Prostate gland (tissue), 2 donors: Measurements from ENCODE around the gene PLEKHM2. TPM values are rescaled to one million over a fixed set of nuclear protein-coding genes. Genes with fewer than 3 reads are reported as not detected.

Experiments used
- DNase-seq: peaks from one replicate; pipeline ENCODE4 v3.0.0-alpha.2; 2019; ENCODE audit warnings: low spot score
- H3K27ac ChIP-seq, 2 donors: fragments of 200-600 bp; sonication (generic); 2 replicates each; pipeline ENCODE4 v1.5.1; 2017 to 2019
- H3K27me3 ChIP-seq: fragments of 200-600 bp; sonication (generic); replicated peaks from 2 replicates; pipeline ENCODE4 v1.5.1; 2019; ENCODE audit not compliant: insufficient read depth
- H3K36me3 ChIP-seq, 2 donors: fragments of 200-600 bp; sonication (generic); 1 replicate in 1 of 2; 2 replicates in 1 of 2; pipeline versions ENCODE4 v1.5.1 to v1.8.1; 2017 to 2019
- H3K4me1 ChIP-seq: fragments of 200-600 bp; sonication (generic); replicated peaks from 2 replicates; pipeline ENCODE4 v1.5.1; 2019
- H3K4me3 ChIP-seq, 2 donors: fragments of 200-600 bp; sonication (generic); 2 replicates each; pipeline ENCODE4 v1.5.1; 2017 to 2019
- H3K9me3 ChIP-seq: fragments of 200-600 bp; sonication (generic); 2 replicates; pipeline ENCODE4 v1.5.1; 2017
- POLR2A ChIP-seq: fragments of 450-650 bp; IDR thresholded peaks from one replicate; pipeline ENCODE4 v1.6.1; 2016; ENCODE audit warnings: antibody characterized with exemption, mild to moderate bottlenecking
- POLR2AphosphoS5 ChIP-seq: sonication (generic); formaldehyde crosslinking; IDR thresholded peaks from one replicate; pipeline ENCODE4 v1.6.1; 2017; ENCODE audit warnings: antibody characterized with exemption
- WGBS: methylation state at CpG from one replicate; pipeline ENCODE4 v1.1.5; 2018; 5-methylcytosine and 5-hydroxymethylcytosine counted together
- intact Hi-C: fragments of 100-400 bp; cut with DNase I; formaldehyde crosslinking; loops from one replicate; pipeline ENCODE4 v1.14.2; 2022
- total RNA-seq, 2 donors: library from RNA; depleted of rRNA; stranded (reverse); fragments of >200 nt; gene quantifications; one replicate each; pipeline ENCODE4 v1.1.0, GENCODE V29; 2016
- TF ChIP-seq, protein P1 (sequence below), 4 experiments: fragments of 200-600 bp in 2 of 4; fragments of 450-650 bp in 2 of 4; sonication (generic) in 2 of 4; IDR thresholded peaks; 1 replicate in 3 of 4; 2 replicates in 1 of 4; pipeline ENCODE4 v1.5.1; 2016 to 2019; ENCODE audit warnings: antibody characterized with exemption in 4 of 4, mild to moderate bottlenecking in 2 of 4, moderate library complexity in 2 of 4

PLEKHM2 gene
- total RNA-seq, 2 donors from 2014 or later, result 29.0 to 60.4 TPM

DNA sequence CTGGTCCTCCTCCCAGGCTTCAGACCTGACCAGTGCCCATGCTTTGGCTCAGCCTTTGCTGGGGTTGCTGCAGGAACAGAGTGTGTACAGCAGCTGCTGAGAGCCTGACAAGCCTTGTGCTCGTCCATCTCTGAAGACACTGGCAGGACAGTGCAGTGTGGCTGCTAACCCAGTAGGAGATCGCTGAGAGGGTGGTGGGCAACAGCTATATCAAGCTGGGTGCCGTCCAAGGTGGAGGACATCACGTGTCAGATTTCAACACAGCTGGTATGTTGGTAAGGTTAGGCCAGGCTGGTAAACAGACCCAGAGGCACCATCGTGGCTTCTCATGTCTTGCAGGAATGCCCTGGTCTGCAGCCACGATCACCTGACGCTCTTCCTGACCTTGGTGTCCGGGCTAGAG, 34.1 kb downstream of the PLEKHM2 start:
- no peak for TF ChIP-seq POLR2A
- TF ChIP-seq POLR2AphosphoS5, result no peak
- TF ChIP-seq, protein P1, sequence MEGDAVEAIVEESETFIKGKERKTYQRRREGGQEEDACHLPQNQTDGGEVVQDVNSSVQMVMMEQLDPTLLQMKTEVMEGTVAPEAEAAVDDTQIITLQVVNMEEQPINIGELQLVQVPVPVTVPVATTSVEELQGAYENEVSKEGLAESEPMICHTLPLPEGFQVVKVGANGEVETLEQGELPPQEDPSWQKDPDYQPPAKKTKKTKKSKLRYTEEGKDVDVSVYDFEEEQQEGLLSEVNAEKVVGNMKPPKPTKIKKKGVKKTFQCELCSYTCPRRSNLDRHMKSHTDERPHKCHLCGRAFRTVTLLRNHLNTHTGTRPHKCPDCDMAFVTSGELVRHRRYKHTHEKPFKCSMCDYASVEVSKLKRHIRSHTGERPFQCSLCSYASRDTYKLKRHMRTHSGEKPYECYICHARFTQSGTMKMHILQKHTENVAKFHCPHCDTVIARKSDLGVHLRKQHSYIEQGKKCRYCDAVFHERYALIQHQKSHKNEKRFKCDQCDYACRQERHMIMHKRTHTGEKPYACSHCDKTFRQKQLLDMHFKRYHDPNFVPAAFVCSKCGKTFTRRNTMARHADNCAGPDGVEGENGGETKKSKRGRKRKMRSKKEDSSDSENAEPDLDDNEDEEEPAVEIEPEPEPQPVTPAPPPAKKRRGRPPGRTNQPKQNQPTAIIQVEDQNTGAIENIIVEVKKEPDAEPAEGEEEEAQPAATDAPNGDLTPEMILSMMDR (IDR thresholded peaks at IDR 0.05), result no peak
- H3K27ac ChIP-seq, result no peak overlapping the region
- peaks cover 0 to 3% of the 10 kb centered on the region in 2 donors for H3K36me3 ChIP-seq
- WGBS, result 86% methylated on average over 8 of the region's 8 CpGs
- intact Hi-C loops, result no loop called here
- H3K9me3 ChIP-seq, result no peaks in the 10 kb centered on the region
- DNase-seq, result no peak
- H3K27me3 ChIP-seq, result no peaks in the 10 kb centered on the region
- H3K4me1 ChIP-seq, result no peaks in the 10 kb centered on the region
- H3K4me3 ChIP-seq, result no peak overlapping the region

DNA sequence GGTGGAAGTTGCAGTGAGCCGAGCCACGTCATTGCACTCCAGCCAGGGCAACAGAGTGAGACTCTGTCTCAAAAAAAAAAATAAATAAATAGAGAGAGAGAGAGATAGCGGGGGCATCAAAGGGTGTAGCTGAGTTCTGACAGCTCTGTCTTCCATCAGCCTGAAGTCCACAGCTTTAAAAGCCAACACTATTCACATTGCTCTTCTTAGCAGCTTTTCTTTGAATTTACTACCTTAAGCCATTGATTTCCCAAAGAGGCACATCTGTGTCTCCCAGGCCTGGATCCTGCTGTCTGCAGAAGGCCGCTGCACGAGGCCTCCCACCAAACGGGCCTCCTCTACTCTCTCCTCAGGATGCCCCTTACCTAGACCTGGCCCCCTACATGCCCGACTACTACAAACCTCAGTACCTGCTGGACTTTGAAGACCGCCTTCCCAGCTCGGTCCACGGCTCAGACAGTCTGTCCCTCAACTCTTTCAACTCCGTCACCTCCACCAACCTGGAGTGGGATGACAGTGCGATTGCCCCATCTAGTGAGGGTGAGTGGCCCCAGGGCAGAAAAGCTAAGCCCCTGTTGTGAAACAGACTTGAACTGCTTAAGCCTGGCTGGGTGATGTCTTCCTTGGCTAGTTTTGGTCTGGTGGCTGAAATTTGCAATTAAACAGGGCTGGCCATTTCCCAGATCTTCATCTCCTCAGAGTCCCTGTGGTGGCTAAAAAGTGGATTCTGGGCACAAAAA, 35.4 kb downstream of the PLEKHM2 start:
- no peak overlapping the region for H3K4me3 ChIP-seq
- no peaks in the 10 kb centered on the region for H3K27me3 ChIP-seq
- intact Hi-C loops, result no loop called here
- no peak for DNase-seq
- WGBS, result 87% methylated on average over 12 of the region's 12 CpGs
- TF ChIP-seq POLR2AphosphoS5 (no peak), POLR2A (no peak)
- TF ChIP-seq, protein P1 (IDR thresholded peaks at IDR 0.05), result no peak
- no peaks in the 10 kb centered on the region for H3K9me3 ChIP-seq
- peaks cover 0 to 3% of the 10 kb centered on the region in 2 donors for H3K36me3 ChIP-seq
- no peak overlapping the region for H3K27ac ChIP-seq
- no peaks in the 10 kb centered on the region for H3K4me1 ChIP-seq

- H3K27ac ChIP-seq, result no peak overlapping the region
- H3K27me3 ChIP-seq, result no peaks in the 10 kb centered on the region
- 100% methylated on average over 3 of the region's 3 CpGs for WGBS
- H3K36me3 ChIP-seq, result peaks cover 3 to 6% of the 10 kb centered on the region in 2 donors
- H3K9me3 ChIP-seq, result no peaks in the 10 kb centered on the region
- H3K4me3 ChIP-seq, result no peak overlapping the region
- DNase-seq, result no peak
- TF ChIP-seq POLR2A, result no peak
- TF ChIP-seq POLR2AphosphoS5, result no peak
- TF ChIP-seq, protein P1 (IDR thresholded peaks at IDR 0.05), result no peak
- intact Hi-C loops, result no loop called here
- no peaks in the 10 kb centered on the region for H3K4me1 ChIP-seq
Measured at GRCh38 chr1:15720861-15721260, 36.7 kb downstream of the PLEKHM2 start.

- Histone ChIP-seq H3K27ac (no peak overlapping the region), H3K9me3 (no peaks in the 10 kb centered on the region), H3K36me3 (peaks cover 3 to 16% of the 10 kb centered on the region in 2 donors), H3K4me3 (no peak overlapping the region), H3K4me1 (no peaks in the 10 kb centered on the region), H3K27me3 (no peaks in the 10 kb centered on the region)
- no peak for DNase-seq
- TF ChIP-seq POLR2A, result no peak
- no peak for TF ChIP-seq POLR2AphosphoS5
- TF ChIP-seq, protein P1 (IDR thresholded peaks at IDR 0.05), result no peak
- intact Hi-C loops, result no loop called here
- 89% methylated on average over 4 of the region's 4 CpGs for WGBS
Measured at GRCh38 chr1:15722411-15722810, 38.3 kb downstream of the PLEKHM2 start.
